Glomerular endothelial cell (primary cell): ENCODE results near the gene THG1L. TPM values are rescaled to one million over a fixed set of nuclear protein-coding genes. Genes with fewer than 3 reads are reported as not detected.

Source experiments
- DNase-seq: peaks from one replicate; pipeline ENCODE4 v3.0.0-alpha.2; 2011; ENCODE audit warnings: low read depth, low spot score; ENCODE audit errors: extremely low read depth
- total RNA-seq: library from RNA; depleted of rRNA; stranded (reverse); fragments of >200 nt; gene quantifications from 2 replicates; pipeline ENCODE4 v1.2.3, GENCODE V29; 2015

Gene THG1L
- total RNA-seq, 1 donor from 2014 or later: 8.3 TPM

DNA sequence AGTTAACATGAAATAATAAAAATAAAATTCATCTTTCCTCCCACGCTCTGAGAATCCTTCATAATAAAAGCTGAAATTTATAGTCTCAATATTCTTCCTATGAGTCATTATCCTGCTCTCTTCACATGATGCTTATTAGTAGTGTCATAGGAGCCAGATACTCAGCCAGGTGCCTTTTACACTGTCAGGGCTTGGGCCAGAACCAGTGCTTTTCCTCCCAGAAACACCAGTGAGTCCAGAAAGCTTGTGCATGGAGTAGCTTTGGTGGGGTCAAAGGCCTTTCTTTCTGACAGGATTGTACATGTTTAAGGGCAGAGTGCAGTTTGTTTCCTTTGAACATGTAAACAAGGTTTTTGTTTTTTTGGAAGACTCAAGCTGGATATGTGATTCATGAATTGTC lies 19.1 kb downstream of the THG1L start:
- no peak for DNase-seq

DNA sequence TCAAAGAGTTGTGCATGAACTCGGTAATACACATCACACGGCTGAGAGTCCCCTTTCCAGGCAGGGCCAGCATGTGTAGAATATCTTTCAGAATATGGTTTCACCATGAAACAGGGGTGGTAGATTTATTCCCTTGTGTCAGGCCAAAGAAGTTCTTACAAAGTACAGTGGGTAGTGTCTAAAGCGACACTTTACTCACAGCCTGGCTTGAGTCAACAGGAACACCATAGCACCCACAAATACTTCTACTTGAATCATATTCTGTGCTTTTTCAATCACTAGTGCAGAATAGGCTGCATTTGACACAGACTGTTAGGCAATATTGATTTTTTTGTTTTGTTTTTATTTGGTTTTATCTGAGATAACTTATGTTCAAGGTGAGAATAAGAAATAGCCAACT lies 24.9 kb downstream of the THG1L start:
- DNase-seq: no peak

DNA sequence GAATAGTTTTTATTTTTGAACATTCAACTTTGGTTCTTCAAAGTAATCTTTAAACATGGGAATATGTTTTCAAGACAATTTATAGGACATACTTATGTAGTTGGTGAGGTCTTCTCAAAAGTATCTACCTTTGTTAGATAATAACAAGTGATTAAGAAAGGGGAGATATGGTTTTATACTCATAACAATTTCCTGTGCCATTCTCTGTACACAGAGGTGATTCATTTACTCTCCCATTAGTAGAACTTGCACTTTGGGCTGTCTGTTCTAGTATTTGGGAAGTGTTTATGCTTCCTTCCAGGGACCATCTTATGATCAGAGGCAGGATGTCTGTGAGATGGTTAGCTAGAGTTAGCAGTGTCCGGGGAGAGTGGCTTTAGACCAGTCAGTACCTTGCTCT lies 27.5 kb downstream of the THG1L start:
- no peak for DNase-seq

DNA sequence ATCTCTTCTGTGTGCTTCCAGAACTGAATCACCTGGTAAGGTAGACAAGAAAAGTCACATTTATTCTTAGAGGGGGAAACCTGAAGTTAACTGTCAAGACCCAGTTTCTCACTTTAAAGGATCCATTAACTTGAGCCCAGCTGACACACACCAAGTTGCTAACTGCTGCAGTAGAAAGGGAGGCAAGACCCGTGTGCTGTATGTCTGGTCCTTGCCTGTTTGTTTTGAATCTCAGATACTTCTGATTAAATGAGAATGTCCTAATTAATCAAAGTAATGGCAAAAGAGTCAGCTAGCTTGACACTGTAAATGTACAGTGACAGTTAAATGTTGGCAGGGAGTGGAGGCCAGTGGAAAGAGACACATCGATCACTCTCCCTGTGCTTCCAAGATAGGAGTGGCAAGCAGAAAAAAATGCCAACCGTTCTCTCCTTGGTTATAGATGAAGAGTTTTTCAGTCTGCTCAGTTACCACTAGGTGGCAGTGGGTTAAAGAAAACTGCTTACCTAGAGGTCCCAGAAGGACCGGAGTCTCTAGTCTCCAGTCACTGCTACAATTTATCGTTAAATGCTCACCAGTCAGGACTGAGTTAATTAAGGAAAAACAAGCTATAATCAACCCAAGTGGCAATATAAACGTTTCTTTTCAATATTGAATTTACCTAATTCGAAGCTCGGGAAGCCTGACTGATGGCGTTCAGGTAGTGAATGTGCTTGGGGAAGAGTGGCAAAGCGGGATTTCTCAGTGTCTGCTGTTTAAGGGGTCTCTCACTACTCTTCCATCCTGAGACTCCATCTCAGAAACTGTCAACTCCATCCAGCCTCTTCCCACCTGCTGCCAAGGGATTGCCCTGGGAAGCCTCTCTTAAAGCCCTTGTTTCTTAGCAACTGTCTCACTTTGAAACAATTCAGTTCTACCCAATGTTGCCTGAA lies 30.7 kb downstream of the THG1L start:
- DNase-seq: peak; percentile 54

DNA sequence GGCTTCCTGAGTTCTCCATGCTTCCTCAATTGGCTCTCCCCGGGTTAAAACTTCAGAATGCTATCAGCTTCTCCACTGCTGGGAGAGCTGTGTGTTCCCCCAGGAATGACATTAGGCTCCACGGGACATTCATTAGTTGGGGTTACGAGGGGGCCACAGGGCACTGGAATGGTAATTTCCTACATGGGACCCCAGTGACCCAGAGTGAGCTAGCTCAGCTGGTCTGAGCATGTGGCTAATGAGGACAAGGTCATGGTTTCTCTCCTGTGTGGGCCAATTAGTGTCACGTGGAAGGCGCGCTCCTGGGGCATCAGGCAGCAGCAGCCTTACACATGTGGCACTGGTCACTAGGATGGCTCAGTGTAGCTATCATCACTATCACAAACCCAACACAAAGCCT lies 33.3 kb downstream of the THG1L start:
- DNase-seq: no peak

DNA sequence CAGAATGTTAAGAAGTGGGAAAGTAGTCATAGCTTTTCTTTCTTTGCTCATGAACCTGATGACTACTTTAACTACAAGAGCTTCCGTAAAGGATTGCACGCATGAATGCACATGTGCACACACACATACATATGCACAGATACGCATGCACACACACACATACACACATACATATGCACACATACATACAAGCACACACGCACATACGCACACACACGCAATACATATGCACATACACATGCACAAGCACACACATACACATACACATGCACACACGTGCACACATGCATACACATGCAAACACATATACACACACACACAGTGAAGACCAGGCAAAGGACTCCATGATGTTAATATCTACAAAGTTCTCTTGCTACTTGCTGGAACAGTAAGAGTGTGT lies 35.2 kb downstream of the THG1L start:
- DNase-seq: no peak

DNA sequence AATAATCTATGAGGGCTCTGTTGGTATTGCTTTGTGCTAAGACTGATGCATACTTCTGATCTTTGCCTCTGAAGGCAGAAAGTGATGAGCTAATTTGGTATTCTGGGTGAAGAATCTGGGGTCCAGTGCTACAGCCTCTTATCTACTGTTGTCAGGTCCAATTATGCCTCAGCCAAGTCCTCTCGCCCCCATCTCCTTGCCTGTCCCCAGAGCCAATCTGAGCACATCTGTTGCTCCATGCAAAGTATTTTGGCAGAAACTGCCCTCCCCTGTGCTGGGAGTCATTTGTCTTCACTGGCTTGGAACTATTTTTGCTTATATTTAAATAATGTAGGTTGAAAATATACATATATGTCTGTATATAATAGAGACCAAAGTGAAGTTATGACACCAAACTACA lies 35.7 kb downstream of the THG1L start:
- no peak for DNase-seq

DNA sequence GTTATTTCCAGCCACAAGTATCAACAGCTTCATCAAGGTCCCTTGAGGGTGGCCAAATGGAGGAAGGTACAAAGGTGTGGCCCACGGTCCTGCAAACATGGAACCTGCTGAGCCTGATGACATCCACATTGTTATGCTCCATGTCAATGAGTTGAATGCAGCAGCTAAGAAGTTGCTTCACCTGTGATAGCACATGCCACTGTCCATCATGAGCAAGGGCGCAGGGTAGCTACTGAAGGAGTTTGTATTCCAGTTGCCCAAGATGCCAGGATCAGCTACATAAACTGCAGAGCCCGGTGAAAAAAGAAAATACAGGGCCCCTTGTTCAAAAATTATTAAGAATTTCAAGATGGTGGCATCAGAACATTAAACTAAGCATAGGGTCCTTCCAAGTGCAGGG lies 36.5 kb downstream of the THG1L start:
- no peak for DNase-seq

DNA sequence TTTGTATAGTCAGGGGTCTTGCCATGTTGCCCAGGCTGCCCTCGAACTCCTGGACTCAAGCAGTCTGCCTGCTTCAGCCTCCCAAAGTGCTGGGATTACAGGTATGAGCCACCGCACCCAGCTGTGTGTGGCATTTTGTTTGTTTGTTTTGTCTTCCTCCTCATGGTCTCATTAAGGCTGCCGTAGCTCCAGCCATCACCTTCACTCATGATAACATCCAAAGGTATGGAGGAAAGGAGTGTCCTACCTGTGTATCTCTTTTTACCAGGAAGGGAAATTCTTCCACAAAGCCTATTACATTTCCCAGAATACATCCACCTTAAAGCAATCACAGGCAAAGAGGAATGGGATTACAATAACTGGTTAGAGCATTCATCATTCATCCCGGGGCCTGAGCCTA lies 39.4 kb downstream of the THG1L start:
- no peak for DNase-seq

DNA sequence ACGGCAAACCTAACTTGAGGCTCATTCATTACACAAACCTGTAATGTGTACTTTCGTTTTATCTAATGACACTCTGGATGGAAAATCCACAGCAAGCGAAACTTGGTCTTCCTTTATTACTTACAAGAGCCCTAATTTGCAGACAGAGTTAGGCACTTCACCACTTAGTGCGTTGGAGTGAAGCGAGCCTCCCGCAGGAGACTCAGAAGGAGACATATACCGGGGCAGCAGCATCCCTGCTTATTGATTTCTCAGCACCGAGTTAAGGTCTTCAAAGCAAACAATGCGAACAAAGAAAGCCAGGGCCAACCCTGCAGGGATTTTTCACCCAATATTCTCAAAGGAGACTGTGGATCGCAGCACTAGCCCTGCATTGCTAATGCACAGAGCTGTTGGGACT lies 40.9 kb downstream of the THG1L start:
- DNase-seq: no peak

DNA sequence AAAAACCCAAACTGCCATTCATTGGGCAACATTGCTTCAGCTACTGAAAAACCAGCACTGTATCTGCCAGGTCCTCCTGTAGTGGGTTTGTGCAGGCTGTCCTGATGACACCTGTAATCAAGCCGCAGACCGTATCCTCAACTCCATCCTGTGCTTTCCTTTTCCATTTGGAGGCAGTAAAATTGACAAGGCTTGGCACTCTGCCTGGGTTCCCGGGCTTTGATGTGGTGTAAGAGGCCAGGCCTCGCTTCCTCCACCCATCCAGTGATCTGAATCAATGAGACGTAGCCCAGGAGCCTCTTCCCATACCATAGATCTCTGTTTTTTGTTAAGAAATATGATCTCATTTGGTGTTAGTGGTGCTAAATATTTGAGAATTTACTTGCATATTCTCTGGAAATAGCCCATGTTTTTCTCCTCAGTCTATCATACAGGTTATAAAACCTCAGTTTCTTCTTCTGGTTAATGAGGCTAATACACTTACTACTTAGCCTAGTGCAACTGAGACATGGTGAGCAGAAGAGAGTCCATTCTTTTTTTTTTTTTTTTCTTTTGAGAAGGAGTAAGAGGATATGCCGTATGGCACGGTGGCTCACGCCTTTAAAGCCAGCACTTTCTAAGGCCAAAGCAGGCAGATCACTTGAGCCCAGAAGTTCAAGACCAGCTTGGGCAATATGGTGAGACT lies 47.0 kb downstream of the THG1L start:
- no peak for DNase-seq

DNA sequence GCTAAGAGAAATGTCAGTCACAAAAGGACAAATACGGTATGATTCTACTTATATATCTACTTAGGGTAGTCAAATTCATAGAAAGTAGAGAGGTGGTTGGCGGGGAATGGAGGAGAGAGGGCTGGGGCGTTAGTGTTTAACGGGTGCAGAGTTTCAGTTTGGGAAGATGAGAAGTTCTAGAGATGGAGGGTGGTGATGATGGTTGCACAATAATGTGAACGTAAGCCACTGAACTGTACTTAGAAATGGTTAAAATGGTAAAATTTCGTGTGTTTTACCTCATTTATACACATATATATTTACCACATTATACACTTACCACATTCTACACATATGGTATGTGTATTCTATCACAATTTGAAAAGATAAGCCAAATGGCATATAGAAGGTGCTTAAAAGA lies 48.0 kb downstream of the THG1L start:
- DNase-seq: no peak

DNA sequence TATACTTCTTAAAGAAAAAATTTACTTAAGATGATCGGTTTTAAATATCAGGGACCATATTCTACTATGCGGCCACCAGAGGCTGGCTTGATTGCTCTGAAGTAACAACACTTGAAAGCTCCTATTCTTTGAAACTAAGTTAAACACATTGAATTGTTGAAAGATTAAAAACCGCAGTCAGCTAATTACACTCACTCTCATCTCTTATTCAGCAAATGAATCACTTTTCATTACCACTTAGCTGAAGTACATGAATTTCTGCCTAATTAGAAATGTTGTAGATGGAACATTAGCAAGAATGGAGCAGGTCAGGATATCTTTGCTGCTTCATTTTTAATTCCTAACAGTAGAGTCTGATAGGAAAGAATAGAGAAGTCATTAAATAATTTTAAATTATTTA lies 54.6 kb downstream of the THG1L start:
- DNase-seq: no peak

Other genes starting within 250 kb of the THG1L start
- gene ADAM19, start 155.6 kb upstream of the THG1L start, total RNA-seq: 68.7 and 161 TPM in 2 replicates
- not detected in 2 replicates for gene SOX30, start 79.0 kb upstream of the THG1L start, total RNA-seq
- not detected in 2 replicates for gene C5orf52, start 59.9 kb upstream of the THG1L start, total RNA-seq
- 4.9 and 6.4 TPM in 2 replicates for gene LSM11, start 12.3 kb downstream of the THG1L start, total RNA-seq
- gene CLINT1, start 127.7 kb downstream of the THG1L start, total RNA-seq: 59.8 and 83.0 TPM in 2 replicates